Mesendoderm (in vitro differentiated cells): ENCODE results near the gene TAF12.
"Not testable (repeated sequence)": the region's sequence is repeated elsewhere in the genome, so short reads cannot be mapped to it uniquely, and the experiment has no call there.

Source experiments
- DNase-seq: peaks from one replicate; pipeline ENCODE4 v3.0.0; 2013
- H2AK5ac ChIP-seq: 2 replicates; pipeline ENCODE4 v1.6.1; 2013; ENCODE audit warnings: low read length, inconsistent platforms
- H2BK120ac ChIP-seq: 2 replicates; pipeline ENCODE4 v1.6.1; 2013; ENCODE audit warnings: low read depth, mild to moderate bottlenecking, low read length, moderate library complexity, mixed read lengths
- H2BK15ac ChIP-seq: replicated peaks from 2 replicates; pipeline ENCODE4 v1.6.1; 2013; ENCODE audit warnings: low read depth, mild to moderate bottlenecking, moderate library complexity
- H2BK5ac ChIP-seq: 2 replicates; pipeline ENCODE4 v1.6.1; 2013; ENCODE audit warnings: low read length, inconsistent platforms
- H3K18ac ChIP-seq: 2 replicates; pipeline ENCODE4 v1.6.1; 2013; ENCODE audit warnings: mild to moderate bottlenecking, low read length, mixed read lengths
- H3K23ac ChIP-seq: one replicate; pipeline ENCODE4 v1.6.1; 2013; ENCODE audit warnings: low read length
- H3K27ac ChIP-seq: 2 replicates; pipeline ENCODE4 v1.5.1; 2013; ENCODE audit warnings: low read depth, mild to moderate bottlenecking, inconsistent platforms, low read length, moderate library complexity
- H3K27me3 ChIP-seq: 2 replicates; pipeline ENCODE4 v1.6.1; 2013; ENCODE audit warnings: low read length, control low read depth, mild to moderate bottlenecking, inconsistent platforms; ENCODE audit not compliant: insufficient read depth, poor library complexity
- H3K36me3 ChIP-seq: 2 replicates; pipeline ENCODE4 v1.6.1; 2013; ENCODE audit warnings: low read length, inconsistent platforms; ENCODE audit not compliant: control insufficient read depth, insufficient read depth
- H3K4ac ChIP-seq: one replicate; pipeline ENCODE4 v1.6.1; 2013; ENCODE audit warnings: low read depth, mild to moderate bottlenecking, low read length, moderate library complexity
- H3K4me1 ChIP-seq: 2 replicates; pipeline ENCODE4 v1.6.1; 2013; ENCODE audit warnings: low read depth, low read length, inconsistent platforms; ENCODE audit not compliant: control insufficient read depth
- H3K4me2 ChIP-seq: 2 replicates; pipeline ENCODE4 v1.6.1; 2013; ENCODE audit warnings: low read length
- H3K4me3 ChIP-seq: 2 replicates; pipeline ENCODE4 v1.5.1; 2013; ENCODE audit warnings: mild to moderate bottlenecking, low read length
- H3K56ac ChIP-seq: one replicate; pipeline ENCODE4 v1.6.1; 2013; ENCODE audit warnings: low read length
- H3K79me1 ChIP-seq: 2 replicates; pipeline ENCODE4 v1.6.1; 2013; ENCODE audit warnings: low read length, inconsistent platforms
- H3K79me2 ChIP-seq: 2 replicates; pipeline ENCODE4 v1.6.1; 2013; ENCODE audit warnings: mild to moderate bottlenecking, low read length; ENCODE audit not compliant: control insufficient read depth, insufficient read depth
- H3K9ac ChIP-seq: 2 replicates; pipeline ENCODE4 v1.6.1; 2013; ENCODE audit warnings: low read length, inconsistent platforms
- H4K5ac ChIP-seq: one replicate; pipeline ENCODE4 v1.6.1; 2013; ENCODE audit warnings: low read length
- H4K8ac ChIP-seq: one replicate; pipeline ENCODE4 v1.6.1; 2013; ENCODE audit warnings: low read depth, mild to moderate bottlenecking, control low read depth, low read length, moderate library complexity
- WGBS: extraction: QIAGEN DNeasy Blood & Tissue Kit; methylation state at CpG from one replicate; pipeline ENCODE4 v1.1.7; 2013; ENCODE audit warnings: low lambda C conversion rate, missing lambda C conversion rate; ENCODE audit not compliant: insufficient coverage; ENCODE audit errors: extremely low coverage; 5-methylcytosine and 5-hydroxymethylcytosine counted together

The TAF12 gene

GRCh38 chr1:28604962-28605361 lies 37.9 kb downstream of the TAF12 start:
- Histone ChIP-seq H3K4me1 (no peaks in the 10 kb centered on the region), H2BK5ac (no peak overlapping the region), H2BK15ac (no peak overlapping the region), H3K56ac (no peak overlapping the region), H4K5ac (no peak overlapping the region), H3K4ac (no peak overlapping the region), H2BK120ac (no peak overlapping the region), H4K8ac (no peak overlapping the region), H3K79me2 (no peaks in the 10 kb centered on the region), H3K79me1 (no peaks in the 10 kb centered on the region), H3K23ac (no peak overlapping the region), H3K27me3 (no peaks in the 10 kb centered on the region), H3K36me3 (no peaks in the 10 kb centered on the region), H3K9ac (no peak overlapping the region), H3K27ac (no peak overlapping the region), H3K4me3 (no peak overlapping the region), H3K4me2 (no peak overlapping the region), H3K18ac (no peak overlapping the region), H2AK5ac (no peak overlapping the region)
- no peak for DNase-seq
- no CpG with 5 or more reads among the region's 6 CpGs for WGBS

DNA sequence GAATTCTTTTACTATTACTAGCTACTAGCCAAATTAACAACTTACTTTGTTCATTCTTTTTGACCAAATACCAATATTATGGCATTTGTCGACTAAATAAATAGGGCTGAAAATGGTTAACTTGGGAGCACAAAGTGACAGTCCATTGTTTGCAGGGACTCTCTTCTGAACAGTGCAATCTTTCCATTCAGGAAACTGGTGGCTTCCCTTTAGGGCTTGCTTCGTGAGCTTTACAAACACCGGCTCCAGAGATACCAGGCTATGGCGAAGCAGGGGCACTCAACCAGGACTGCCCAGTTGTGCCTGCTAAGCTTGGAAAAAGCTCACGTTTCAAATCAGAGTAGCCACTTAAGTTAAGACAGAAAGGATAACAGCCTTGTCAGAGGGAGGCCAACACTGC lies 38.5 kb downstream of the TAF12 start:
- no peaks in the 10 kb centered on the region for H3K4me1 ChIP-seq
- no peak overlapping the region for H3K4me2 ChIP-seq
- no peak overlapping the region for H3K4me3 ChIP-seq
- no peak overlapping the region for H3K56ac ChIP-seq
- H3K9ac ChIP-seq = no peak overlapping the region
- no peaks in the 10 kb centered on the region for H3K36me3 ChIP-seq
- H3K4ac ChIP-seq = no peak overlapping the region
- H2AK5ac ChIP-seq = no peak overlapping the region
- H4K5ac ChIP-seq = no peak overlapping the region
- no peak overlapping the region for H2BK15ac ChIP-seq
- H3K79me1 ChIP-seq = no peaks in the 10 kb centered on the region
- no peak for DNase-seq
- H2BK120ac ChIP-seq = no peak overlapping the region
- no CpG with 5 or more reads among the region's 5 CpGs for WGBS
- no peaks in the 10 kb centered on the region for H3K79me2 ChIP-seq
- H2BK5ac ChIP-seq = no peak overlapping the region
- no peak overlapping the region for H4K8ac ChIP-seq
- H3K27ac ChIP-seq = no peak overlapping the region
- no peak overlapping the region for H3K23ac ChIP-seq
- H3K27me3 ChIP-seq = no peaks in the 10 kb centered on the region
- no peak overlapping the region for H3K18ac ChIP-seq

DNA sequence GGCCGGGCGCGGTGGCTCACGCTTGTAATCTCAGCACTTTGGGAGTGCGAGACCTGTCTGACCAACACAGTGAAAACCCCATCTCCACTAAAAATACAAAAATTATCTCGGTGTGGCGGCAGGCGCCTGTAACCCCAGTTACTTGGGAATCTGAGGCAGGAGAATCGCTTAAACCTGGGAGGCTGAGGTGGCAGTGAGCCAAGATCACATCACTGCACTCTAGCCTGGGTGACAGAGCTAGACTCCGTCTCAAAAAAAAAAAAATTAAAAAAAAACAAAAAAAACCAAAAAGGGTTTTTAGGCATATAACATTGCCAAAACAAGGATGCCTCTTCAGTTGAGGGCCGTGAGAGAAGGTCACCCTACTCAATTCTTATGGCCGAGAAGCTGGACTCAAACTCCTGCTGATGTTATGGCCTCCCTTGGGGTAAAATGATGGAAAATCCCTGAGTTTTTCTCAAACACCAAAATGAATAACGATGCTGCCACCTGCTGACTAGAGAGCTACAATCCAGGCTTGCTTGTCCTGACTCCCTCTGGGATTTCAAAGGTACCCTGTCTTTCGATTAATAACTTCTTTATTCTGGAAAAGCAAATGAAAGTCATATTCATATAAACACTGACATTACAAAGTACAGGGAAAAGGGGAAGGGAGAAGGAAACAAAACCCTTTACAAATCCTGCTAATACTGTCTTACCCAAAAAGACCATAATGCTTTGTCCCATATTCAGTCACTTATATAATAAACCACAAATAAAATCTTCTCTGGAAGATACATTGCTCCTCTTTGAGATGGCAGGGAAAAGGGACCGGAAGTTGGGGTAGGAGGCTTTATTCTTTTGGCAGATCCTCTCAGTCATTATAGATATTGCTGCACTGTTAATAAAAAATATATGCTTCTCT lies 40.1 kb downstream of the TAF12 start:
- Histone ChIP-seq H2BK120ac (no peak overlapping the region), H3K79me2 (no peaks in the 10 kb centered on the region), H2AK5ac (no peak overlapping the region), H4K5ac (no peak overlapping the region), H3K36me3 (no peaks in the 10 kb centered on the region), H3K4me3 (no peak overlapping the region), H2BK5ac (no peak overlapping the region), H3K4me2 (no peak overlapping the region), H2BK15ac (no peak overlapping the region), H3K4ac (no peak overlapping the region), H3K4me1 (no peaks in the 10 kb centered on the region), H3K56ac (no peak overlapping the region), H3K9ac (no peak overlapping the region), H3K18ac (no peak overlapping the region), H3K79me1 (no peaks in the 10 kb centered on the region), H4K8ac (no peak overlapping the region), H3K27me3 (no peaks in the 10 kb centered on the region), H3K23ac (no peak overlapping the region), H3K27ac (no peak overlapping the region)
- peak; percentile 81 for DNase-seq
- WGBS = no CpG with 5 or more reads among the region's 15 CpGs

DNA sequence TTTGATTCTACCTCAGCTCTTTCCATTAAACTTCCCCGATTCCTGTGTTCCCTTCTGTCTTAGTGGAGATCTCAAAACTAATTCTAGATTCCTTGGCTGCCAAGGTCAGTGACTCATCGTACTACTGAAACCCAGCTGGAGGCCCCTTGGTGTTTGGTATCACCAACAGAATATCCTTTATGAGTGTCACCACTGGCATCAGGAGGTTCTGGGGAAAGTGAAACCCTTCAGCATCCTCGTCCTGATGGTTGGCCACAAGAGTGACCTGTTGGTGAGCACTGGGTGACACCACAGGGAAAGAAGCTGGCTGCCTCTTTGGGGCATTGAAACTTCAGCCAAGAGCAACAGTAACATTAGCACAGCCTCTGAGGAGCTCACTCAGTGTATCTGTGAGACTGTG lies 41.2 kb downstream of the TAF12 start:
- H3K4ac ChIP-seq = no peak overlapping the region
- no peak overlapping the region for H3K18ac ChIP-seq
- no peak overlapping the region for H3K23ac ChIP-seq
- H3K79me2 ChIP-seq = no peaks in the 10 kb centered on the region
- H3K9ac ChIP-seq = no peak overlapping the region
- no peak overlapping the region for H4K5ac ChIP-seq
- H2BK120ac ChIP-seq = no peak overlapping the region
- no CpG with 5 or more reads among the region's 3 CpGs for WGBS
- DNase-seq = peak; percentile 79
- no peak overlapping the region for H3K4me2 ChIP-seq
- H3K4me3 ChIP-seq = no peak overlapping the region
- H3K27ac ChIP-seq = no peak overlapping the region
- H3K36me3 ChIP-seq = no peaks in the 10 kb centered on the region
- no peak overlapping the region for H2BK5ac ChIP-seq
- H2AK5ac ChIP-seq = no peak overlapping the region
- no peaks in the 10 kb centered on the region for H3K79me1 ChIP-seq
- H3K4me1 ChIP-seq = no peaks in the 10 kb centered on the region
- H2BK15ac ChIP-seq = no peak overlapping the region
- H3K27me3 ChIP-seq = no peaks in the 10 kb centered on the region
- H4K8ac ChIP-seq = no peak overlapping the region
- H3K56ac ChIP-seq = no peak overlapping the region

DNA sequence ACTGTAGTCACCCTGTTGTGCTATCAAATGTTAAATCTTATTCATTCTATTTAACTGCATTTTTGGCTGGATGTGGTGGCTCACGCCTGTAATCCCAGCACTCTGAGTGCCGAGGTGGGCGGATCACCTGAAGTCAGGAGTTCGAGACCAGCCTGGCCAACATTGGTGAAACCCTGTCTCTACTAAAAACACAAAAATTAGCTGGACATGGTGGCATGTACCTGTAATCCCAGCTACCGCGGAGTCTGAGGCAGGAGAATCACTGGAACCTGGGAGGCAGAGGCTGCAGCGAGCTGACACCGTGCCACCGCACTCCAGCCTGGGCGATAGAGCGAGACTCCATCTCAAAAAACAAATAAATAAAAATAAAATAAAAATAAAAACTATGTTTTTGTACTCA lies 46.6 kb downstream of the TAF12 start:
- not testable (repeated sequence) for H3K4me1 ChIP-seq, H3K79me2 ChIP-seq, H3K4me2 ChIP-seq, H2BK120ac ChIP-seq, H3K27ac ChIP-seq, H3K23ac ChIP-seq, H3K9ac ChIP-seq, H2AK5ac ChIP-seq, H3K4me3 ChIP-seq, H3K79me1 ChIP-seq, H4K8ac ChIP-seq, H3K36me3 ChIP-seq, H2BK15ac ChIP-seq, H4K5ac ChIP-seq, H3K27me3 ChIP-seq, H3K56ac ChIP-seq, H3K18ac ChIP-seq, DNase-seq, H2BK5ac ChIP-seq, H3K4ac ChIP-seq
- WGBS = no CpG with 5 or more reads among the region's 11 CpGs
